HepG2 (cell line): ENCODE measurements around the gene LCK. TPM values are rescaled to one million over a fixed set of nuclear protein-coding genes. Genes with fewer than 3 reads are reported as not detected.

Experiments used
- CENPT ChIP-seq: sonication (generic); formaldehyde crosslinking; IDR thresholded peaks from 2 replicates; pipeline ENCODE4 v1.8.0; 2022; ENCODE audit warnings: low read depth, mild to moderate bottlenecking, moderate library complexity, missing genetic modification reagents
- ERF ChIP-seq: IDR thresholded peaks from 2 replicates; pipeline ENCODE4 v1.6.1; 2018; ENCODE audit warnings: missing biosample characterization, missing genetic modification reagents
- GATAD1 ChIP-seq: IDR thresholded peaks from 2 replicates; pipeline ENCODE4 v1.6.1; 2016; ENCODE audit warnings: missing genetic modification reagents, missing compliant biosample characterization
- HOXA3 ChIP-seq: sonication (generic); formaldehyde crosslinking; IDR thresholded peaks from 2 replicates; pipeline ENCODE4 v1.5.0; 2020; ENCODE audit warnings: missing genetic modification reagents
- HOXA7 ChIP-seq: sonication (generic); formaldehyde crosslinking; IDR thresholded peaks from 2 replicates; pipeline ENCODE4 v1.8.1; 2022; ENCODE audit warnings: mild to moderate bottlenecking, missing genetic modification reagents, moderate library complexity
- IKZF5 ChIP-seq: IDR thresholded peaks from 2 replicates; pipeline ENCODE4 v1.6.1; 2018; ENCODE audit warnings: missing genetic modification reagents, mild to moderate bottlenecking, missing compliant biosample characterization
- MIER3 ChIP-seq: IDR thresholded peaks from 2 replicates; pipeline ENCODE4 v1.6.1; 2016; ENCODE audit warnings: missing compliant biosample characterization, borderline replicate concordance
- MYNN ChIP-seq: sonication (generic); formaldehyde crosslinking; IDR thresholded peaks from 2 replicates; pipeline ENCODE4 v1.4.0; 2020; ENCODE audit warnings: mild to moderate bottlenecking, low read depth, missing genetic modification reagents
- NCOA5 ChIP-seq: sonication (generic); formaldehyde crosslinking; IDR thresholded peaks from 2 replicates; pipeline ENCODE4 v1.4.0; 2020; ENCODE audit warnings: missing genetic modification reagents
- NR0B2 ChIP-seq: sonication (generic); formaldehyde crosslinking; IDR thresholded peaks from 2 replicates; pipeline ENCODE4 v1.4.0; 2020; ENCODE audit warnings: mild to moderate bottlenecking, missing genetic modification reagents
- NR2F1 ChIP-seq, 2 experiments: fragments of 450-650 bp in 1 of 2; formaldehyde crosslinking in 1 of 2; IDR thresholded peaks; 2 replicates each; pipeline versions ENCODE4 v1.5.0 to v1.6.1; 2016 to 2020; ENCODE audit warnings: mild to moderate bottlenecking in 1 of 2, missing compliant biosample characterization in 1 of 2, missing genetic modification reagents in 1 of 2, moderate library complexity in 1 of 2
- PAX8 ChIP-seq: sonication (generic); formaldehyde crosslinking; IDR thresholded peaks from 2 replicates; pipeline ENCODE4 v1.8.0; 2022; ENCODE audit warnings: mild to moderate bottlenecking, missing genetic modification reagents, borderline replicate concordance
- PHF5A ChIP-seq: IDR thresholded peaks from one replicate; pipeline ENCODE4 v1.6.1; 2018; ENCODE audit warnings: low read depth, missing genetic modification reagents; ENCODE audit not compliant: unreplicated experiment
- POGK ChIP-seq: sonication (generic); formaldehyde crosslinking; conservative IDR thresholded peaks from 2 replicates; pipeline ENCODE4 v1.8.0; 2022; ENCODE audit warnings: mild to moderate bottlenecking, moderate library complexity, missing genetic modification reagents
- PTBP1 ChIP-seq: fragments of 200-400 bp; formaldehyde crosslinking; IDR thresholded peaks from 2 replicates; pipeline ENCODE4 v1.6.1; 2018; ENCODE audit warnings: low read length, low read depth; ENCODE audit not compliant: poor library complexity, severe bottlenecking
- SIN3B ChIP-seq: fragments of 150-350 bp; IDR thresholded peaks from 2 replicates; pipeline ENCODE4 v1.6.1; 2014; ENCODE audit warnings: low read length
- TAF1 ChIP-seq: sonication (generic); formaldehyde crosslinking; IDR thresholded peaks from 2 replicates; pipeline ENCODE4 v1.4.0; 2020; ENCODE audit warnings: missing genetic modification reagents
- TEAD3 ChIP-seq: optimal IDR thresholded peaks from 2 replicates; pipeline ENCODE3; 2016; ENCODE audit warnings: borderline replicate concordance
- ZFP90 ChIP-seq: sonication (generic); formaldehyde crosslinking; IDR thresholded peaks from 2 replicates; pipeline ENCODE4 v1.8.0; 2022; ENCODE audit warnings: missing genetic modification reagents, mild to moderate bottlenecking, inconsistent platforms, borderline replicate concordance
- ZNF10 ChIP-seq: sonication (generic); formaldehyde crosslinking; IDR thresholded peaks from 2 replicates; pipeline ENCODE4 v1.4.0; 2020; ENCODE audit warnings: mild to moderate bottlenecking, low read depth, missing genetic modification reagents, borderline replicate concordance
- ZNF138 ChIP-seq: sonication (generic); formaldehyde crosslinking; IDR thresholded peaks from 2 replicates; pipeline ENCODE4 v1.5.0; 2020; ENCODE audit warnings: mild to moderate bottlenecking, low read depth, missing genetic modification reagents
- ZNF253 ChIP-seq: sonication (generic); formaldehyde crosslinking; IDR thresholded peaks from 2 replicates; pipeline ENCODE4 v1.8.0; 2022; ENCODE audit warnings: mild to moderate bottlenecking, missing genetic modification reagents, borderline replicate concordance
- ZNF263 ChIP-seq: sonication (generic); formaldehyde crosslinking; IDR thresholded peaks from 2 replicates; pipeline ENCODE4 v1.4.0; 2020; ENCODE audit warnings: missing genetic modification reagents
- ZNF556 ChIP-seq: sonication (generic); formaldehyde crosslinking; IDR thresholded peaks from 2 replicates; pipeline ENCODE4 v1.4.0; 2020; ENCODE audit warnings: mild to moderate bottlenecking, missing genetic modification reagents, borderline replicate concordance
- ZNF557 ChIP-seq: sonication (generic); formaldehyde crosslinking; IDR thresholded peaks from 2 replicates; pipeline ENCODE4 v1.4.0; 2020; ENCODE audit warnings: missing genetic modification reagents
- ZNF724P ChIP-seq: sonication (generic); formaldehyde crosslinking; IDR thresholded peaks from 2 replicates; pipeline ENCODE4 v1.8.0; 2022; ENCODE audit warnings: missing genetic modification reagents, borderline replicate concordance
- polyA plus RNA-seq, 8 experiments: library from polyadenylated mRNA; depleted of rRNA in 3 of 8; stranded (reverse) in 7 of 8; unstranded in 1 of 8; fragments of >200 nt; fragmentation: Illumina TruSeq in 4 of 8; extraction: Trizol in 4 of 8; gene quantifications; 2 replicates each; pipeline versions ENCODE4 v1.2.1 to v1.2.3, GENCODE V29; 2011 to 2016; ENCODE audit warnings: low read depth in 4 of 8, missing spikeins in 1 of 8, mixed read lengths in 1 of 8; ENCODE audit not compliant: insufficient read depth in 1 of 8
- total RNA-seq, 5 experiments: library from RNA; depleted of rRNA; stranded (reverse); fragments of >200 nt; fragmentation: Illumina TruSeq; extraction: Trizol; gene quantifications; 2 replicates each; pipeline ENCODE4 v1.2.3, GENCODE V29; 2016; ENCODE audit warnings: low read depth in 1 of 5

The LCK gene
- total and polyA plus RNA-seq, 2 of the 13 experiments (the other 11 are each of a cell fraction or from before 2014, with no cell fraction given): 0.93 to 1.8 TPM

GRCh38 chr1:32205401-32206370 lies 45.4 kb upstream of the LCK start, which contains the start of gene IQCC (continued):
- 0 out of 2 replicates have a peak, but pooled peaks have one; percentile 49 for TF ChIP-seq HOXA3 (CRISPR knock-in tag)
- TF ChIP-seq ZNF724P: peak; percentile 80; the same call in 1 of the 2 replicates
- no peak for TF ChIP-seq SIN3B
- TF ChIP-seq POGK: peak; percentile 71; the same call in 1 of the 2 replicates
- 0 out of 2 replicates have a peak, but pooled peaks have one; percentile 27 for TF ChIP-seq ZNF556
- TF ChIP-seq TAF1 (CRISPR knock-in tag): peak; percentile 56; the same call in 1 of the 2 replicates
- TF ChIP-seq ZNF557 (CRISPR knock-in tag): no peak
- TF ChIP-seq NCOA5 (CRISPR knock-in tag): no peak
- peak; percentile 56; the same call in 1 of the 2 replicates for TF ChIP-seq IKZF5
- no peak for TF ChIP-seq ZFP90 (CRISPR knock-in tag)
- TF ChIP-seq ERF (CRISPR knock-in tag): 0 out of 2 replicates have a peak, but pooled peaks have one; percentile 42
- TF ChIP-seq HOXA7 (CRISPR knock-in tag): 0 out of 2 replicates have a peak, but pooled peaks have one; percentile 51
- TF ChIP-seq CENPT (CRISPR knock-in tag): no peak; the same call in 1 of the 2 replicates
- 0 out of 2 replicates have a peak, but pooled peaks have one; percentile 43 for TF ChIP-seq ZNF138
- TF ChIP-seq NR0B2 (CRISPR knock-in tag): no peak; the same call in 1 of the 2 replicates
- TF ChIP-seq GATAD1 (CRISPR knock-in tag): peak; percentile 95
- TF ChIP-seq MIER3 (CRISPR knock-in tag): no peak
- no peak for TF ChIP-seq ZNF263 (CRISPR knock-in tag)
- no peak for TF ChIP-seq ZNF10
- 0 out of 2 replicates have a peak, but pooled peaks have one; percentile 19 for TF ChIP-seq ZNF253
- TF ChIP-seq PAX8 (CRISPR knock-in tag): no peak
- TF ChIP-seq TEAD3 (CRISPR knock-in tag): peak; percentile 53
- TF ChIP-seq MYNN (CRISPR knock-in tag): 0 out of 2 replicates have a peak, but pooled peaks have one; percentile 37
- TF ChIP-seq PTBP1: no peak
- no peak for TF ChIP-seq NR2F1 (CRISPR knock-in tag; IDR thresholded peaks at IDR 0.05)
- TF ChIP-seq PHF5A: no peak
